Measurements from ENCODE around the gene KAT2A. TPM values are rescaled to one million over a fixed set of nuclear protein-coding genes. Genes with fewer than 3 reads are reported as not detected.

The KAT2A gene
- total RNA-seq = 10.3 and 16.9 TPM in 2 replicates

GRCh38 chr17:42120770-42121769 lies at the start of gene KAT2A:
TSS of gene KAT2A (minus strand) at chr17:42121367. CDS start at chr17:42121304, 63 bp downstream.

GRCh38 chr17:42122371-42123303 lies 1.5 kb upstream of the KAT2A start, which contains the start of gene HSPB9:
TSS of gene HSPB9 (plus strand) at chr17:42122804. CDS start at chr17:42122851, 47 bp downstream.

GRCh38 chr17:42112552-42113176 lies 8.5 kb downstream of the KAT2A start, which contains the start of gene DHX58:
TSS of gene DHX58 (minus strand) at chr17:42112714. CDS start at chr17:42111892, 822 bp downstream.

GRCh38 chr17:42097691-42098631 lies 23.2 kb downstream of the KAT2A start, which contains the start of gene ZNF385C:
TSS of gene ZNF385C (minus strand) at chr17:42098473. CDS start at chr17:42063056, 35,417 bp downstream.

Other genes starting within 250 kb of the KAT2A start
- 279 and 333 TPM in 2 replicates for gene ACLY, start 202.4 kb downstream of the KAT2A start, total RNA-seq
- gene ODAD4, start 190.8 kb downstream of the KAT2A start, total RNA-seq = 0.39 and 1.6 TPM in 2 replicates
- gene CNP, start 154.6 kb downstream of the KAT2A start, total RNA-seq = 27.3 and 38.2 TPM in 2 replicates
- 47.7 and 63.7 TPM in 2 replicates for gene DNAJC7, start 103.9 kb downstream of the KAT2A start, total RNA-seq
- gene NKIRAS2, start 101.3 kb downstream of the KAT2A start, total RNA-seq = 34.1 and 34.4 TPM in 2 replicates
- gene C17orf113, start 70.8 kb downstream of the KAT2A start, total RNA-seq = 0.16 and 0.38 TPM in 2 replicates
- gene ZNF385C, start 22.9 kb downstream of the KAT2A start, total RNA-seq = 0.08 TPM in 1 of 2 replicates, not detected in the other
- gene DHX58, start 8.7 kb downstream of the KAT2A start, total RNA-seq = 4.9 and 11.5 TPM in 2 replicates
- gene HSPB9, start 1.4 kb upstream of the KAT2A start, total RNA-seq = not detected in 2 replicates
- gene RAB5C, start 33.6 kb upstream of the KAT2A start, total RNA-seq = 91.1 and 101 TPM in 2 replicates
- gene KCNH4, start 59.8 kb upstream of the KAT2A start, total RNA-seq = not detected in 2 replicates
- not detected in 2 replicates for gene HCRT, start 64.1 kb upstream of the KAT2A start, total RNA-seq
- 13.3 and 13.9 TPM in 2 replicates for gene GHDC, start 73.1 kb upstream of the KAT2A start, total RNA-seq
- gene STAT5B, start 155.0 kb upstream of the KAT2A start, total RNA-seq = 11.4 and 13.1 TPM in 2 replicates
- 2.0 and 5.5 TPM in 2 replicates for gene STAT5A, start 167.1 kb upstream of the KAT2A start, total RNA-seq